Psoas muscle (tissue), 8 donors: ENCODE data around the gene EAF1. TPM values are rescaled to one million over a fixed set of nuclear protein-coding genes. Genes with fewer than 3 reads are reported as not detected.

Experiments used
- ATAC-seq, 4 donors: fragments of 200-7000 bp; cut with Tn5 transposase; one replicate each; pipeline ENCODE4 v1.9.1; 2020; ENCODE audit warnings: moderate library complexity in 3 of 4, mild to moderate bottlenecking in 2 of 4
- DNase-seq, 2 donors: peaks; one replicate each; pipeline ENCODE4 v3.0.0-alpha.2; 2020
- H3K27ac ChIP-seq: fragments of 200-600 bp; one replicate; pipeline ENCODE4 v1.8.0; 2022
- H3K27me3 ChIP-seq, 3 donors: fragments of 200-600 bp in 1 of 3; one replicate each; pipeline versions ENCODE4 v1.6.1 to v1.8.0; 2013 to 2022; ENCODE audit warnings: low read length in 2 of 3, mild to moderate bottlenecking in 2 of 3, moderate library complexity in 1 of 3; ENCODE audit not compliant: insufficient read depth in 3 of 3
- H3K36me3 ChIP-seq, 2 donors: fragments of 200-600 bp in 1 of 2; one replicate each; pipeline versions ENCODE4 v1.6.1 to v1.8.0; 2013 to 2022; ENCODE audit warnings: low read depth in 1 of 2, mild to moderate bottlenecking in 1 of 2, moderate library complexity in 1 of 2; ENCODE audit not compliant: insufficient read depth in 1 of 2
- H3K4me1 ChIP-seq: fragments of 200-600 bp; one replicate; pipeline ENCODE4 v1.8.0; 2022
- H3K4me3 ChIP-seq: fragments of 200-600 bp; one replicate; pipeline ENCODE4 v1.8.0; 2022; ENCODE audit warnings: mild to moderate bottlenecking
- H3K9me3 ChIP-seq: fragments of 200-600 bp; one replicate; pipeline ENCODE4 v1.8.0; 2022
- CTCF ChIP-seq: fragments of 200-600 bp; IDR thresholded peaks from one replicate; pipeline ENCODE4 v1.8.0; 2022; ENCODE audit warnings: antibody characterized with exemption
- WGBS, 3 donors: extraction: QIAGEN DNeasy Blood & Tissue Kit; methylation state at CpG; one replicate each; pipeline versions ENCODE4 v1.1.6 to v1.1.7; 2013; 5-methylcytosine and 5-hydroxymethylcytosine counted together
- intact Hi-C, 2 donors: fragments of 100-400 bp; cut with DNase I; formaldehyde crosslinking; loops; one replicate each; pipeline versions ENCODE4 v1.11.0 to v1.14.2; 2022
- polyA plus RNA-seq, 3 donors: library from polyadenylated mRNA; stranded (reverse); fragments of 200-250 nt; gene quantifications; one replicate each; pipeline ENCODE4 v1.2.3, GENCODE V29; 2013
- total RNA-seq, 4 donors: library from RNA; stranded (reverse); fragmentation: NEBNext Ultra II Directional in 2 of 4; extraction: Animal tissue kit (Norgen Biotek cat#: 25700) in 2 of 4; gene quantifications; one replicate each; pipeline versions ENCODE4 v1.2.1 to v1.2.4, GENCODE V29; 2021 to 2023
- donor health status: healthy with polysubstance abuse.
- donor health status: DM: no; HTN: no; CAD: no; lungs with moderate emphysema.
- donor health status: Bipolar disorder and iron deficiency.
- donor health status: healthy.
- donor health status: DM: yes; HTN: yes; CAD: no.
- donor health status: DM: no; HTN: no; CAD: no.
- donor health status: DM: no; HTN: no; CAD: no.
- donor health status: DM: yes; HTN: yes; CAD: no.

Gene EAF1
- total and polyA plus RNA-seq, 7 donors = 5.0 to 17.9 (median 9.6) TPM

DNA sequence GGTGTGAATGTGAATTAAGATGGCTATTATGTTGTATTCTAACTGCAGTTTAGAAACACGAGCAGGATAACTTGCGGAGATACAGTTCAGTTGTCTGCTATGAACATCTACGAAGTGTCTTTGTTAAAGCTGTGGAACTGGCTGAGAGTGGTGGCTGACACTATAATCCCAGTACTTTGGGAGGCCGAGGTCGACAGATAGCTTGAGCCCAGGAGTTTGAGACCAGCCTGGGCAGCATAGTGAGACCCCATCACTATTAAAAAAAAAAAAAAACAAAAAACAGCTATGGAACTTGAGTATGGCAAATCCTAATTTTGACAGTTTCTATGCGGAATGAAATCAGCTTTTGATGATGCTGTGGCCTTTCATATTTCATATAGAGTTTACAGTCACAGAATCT lies 1.7 kb downstream of the EAF1 start:
- 82 to 87% (median 85%) methylated on average over 6 of the region's 6 CpGs for WGBS, 3 donors
- Histone ChIP-seq H3K4me3 (peak overlapping the region; percentile 80), H3K27ac (peak overlapping the region; percentile 86), H3K27me3 (no peaks in the 10 kb centered on the region), H3K36me3 (peaks cover 0 to 59% of the 10 kb centered on the region in 2 donors), H3K4me1 (peaks cover 31% of the 10 kb centered on the region), H3K9me3 (no peaks in the 10 kb centered on the region)
- DNase-seq (no peak), ATAC-seq (no peak)
- no peak for TF ChIP-seq CTCF
- intact Hi-C loops = loop anchor here in 1 of 2 donors (5.0 kb wide), 1 partner anchor 123 kb away; no protein-coding TSS in a partner anchor

DNA sequence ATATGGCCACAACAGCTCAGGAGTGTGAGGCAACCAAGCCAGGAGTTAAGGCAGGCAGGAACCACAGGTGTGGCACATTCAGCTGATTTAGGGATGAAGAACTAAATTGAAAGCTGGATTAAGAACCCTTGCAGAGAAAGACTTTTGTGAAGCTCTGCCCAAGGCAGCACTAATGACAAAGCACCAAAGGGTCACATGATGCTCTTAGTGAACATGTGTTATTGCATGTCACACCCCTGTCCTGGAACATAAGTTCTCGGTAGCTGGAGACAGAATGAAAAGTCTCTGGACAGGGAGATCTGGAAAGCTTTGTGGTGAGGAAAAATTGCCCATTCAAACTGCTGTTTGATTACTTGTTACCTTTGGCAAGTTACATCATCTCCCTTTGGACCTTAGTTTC lies 3.2 kb downstream of the EAF1 start:
- ATAC-seq = no peak
- intact Hi-C loops = no loop called here
- 25 to 55% (median 34%) methylated on average over 1 of the region's 1 CpG for WGBS, 3 donors

DNA sequence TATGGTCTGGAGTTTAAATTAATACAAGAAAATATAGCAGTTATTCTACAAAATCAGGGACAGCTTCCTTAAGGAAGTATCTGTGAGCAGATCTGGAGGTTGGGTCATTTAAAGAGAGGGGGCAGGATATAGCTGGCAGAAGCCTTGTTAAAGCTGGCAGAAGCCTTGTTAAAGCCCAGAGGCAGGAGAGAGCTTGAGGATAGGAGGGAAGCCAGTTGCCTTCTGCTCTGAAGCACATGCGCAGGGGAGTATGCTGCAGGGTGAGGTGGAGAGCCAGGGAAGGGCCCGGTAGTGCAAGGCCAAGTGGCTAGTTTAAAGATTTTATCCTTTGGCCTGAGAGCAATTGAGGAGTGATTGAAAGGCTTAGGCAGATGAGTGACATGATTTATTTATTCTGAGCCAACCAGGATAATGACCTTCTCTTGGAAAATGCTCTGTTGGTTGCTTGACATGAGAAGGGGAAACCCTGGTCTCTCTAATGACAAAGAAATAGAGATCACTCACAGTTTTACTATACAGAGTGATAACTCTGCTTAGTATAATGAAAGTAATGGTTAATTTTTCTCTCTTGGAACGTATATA lies 3.9 kb downstream of the EAF1 start:
- Histone ChIP-seq H3K27me3 (no peaks in the 10 kb centered on the region), H3K4me3 (no peak overlapping the region), H3K36me3 (peaks cover 4 to 64% of the 10 kb centered on the region in 2 donors), H3K27ac (no peak overlapping the region), H3K4me1 (peaks cover 22% of the 10 kb centered on the region), H3K9me3 (no peaks in the 10 kb centered on the region)
- 59 to 79% (median 65%) methylated on average over 3 of the region's 3 CpGs for WGBS, 3 donors
- intact Hi-C loops = no loop called here
- DNase-seq (no peak), ATAC-seq (no peak)
- TF ChIP-seq CTCF = no peak

More for the DNA sequence above, 3.2 kb downstream of the EAF1 start:
- DNase-seq = no peak
- TF ChIP-seq CTCF = no peak
- Histone ChIP-seq H3K27ac (no peak overlapping the region), H3K4me1 (peaks cover 28% of the 10 kb centered on the region), H3K9me3 (no peaks in the 10 kb centered on the region), H3K4me3 (no peak overlapping the region), H3K36me3 (peaks cover 4 to 62% of the 10 kb centered on the region in 2 donors), H3K27me3 (no peaks in the 10 kb centered on the region)

- WGBS, 3 donors = 92 to 97% (median 95%) methylated on average over 1 of the region's 1 CpG
- intact Hi-C loops = no loop called here
Observed at GRCh38 chr3:15433531-15433930, 6.1 kb downstream of the EAF1 start.

More at GRCh38 chr3:15433531-15433930, 6.1 kb downstream of the EAF1 start:
- no peak for ATAC-seq
- Histone ChIP-seq H3K27me3 (no peaks in the 10 kb centered on the region), H3K4me1 (peaks cover 15% of the 10 kb centered on the region), H3K36me3 (peaks cover 4 to 86% of the 10 kb centered on the region in 2 donors), H3K4me3 (no peak overlapping the region), H3K27ac (no peak overlapping the region), H3K9me3 (no peaks in the 10 kb centered on the region)
- TF ChIP-seq CTCF = no peak
- DNase-seq = no peak
